ELF-1 (cell line): ENCODE data around the gene TSR3.
A peak's percentile ranks its signal among the peaks of the same experiment; 100 is the strongest.

Source experiments
- DNase-seq: peaks from one replicate; pipeline ENCODE4 v3.0.0-alpha.2; 2016; ENCODE audit warnings: low read depth, low spot score

The TSR3 gene

DNA sequence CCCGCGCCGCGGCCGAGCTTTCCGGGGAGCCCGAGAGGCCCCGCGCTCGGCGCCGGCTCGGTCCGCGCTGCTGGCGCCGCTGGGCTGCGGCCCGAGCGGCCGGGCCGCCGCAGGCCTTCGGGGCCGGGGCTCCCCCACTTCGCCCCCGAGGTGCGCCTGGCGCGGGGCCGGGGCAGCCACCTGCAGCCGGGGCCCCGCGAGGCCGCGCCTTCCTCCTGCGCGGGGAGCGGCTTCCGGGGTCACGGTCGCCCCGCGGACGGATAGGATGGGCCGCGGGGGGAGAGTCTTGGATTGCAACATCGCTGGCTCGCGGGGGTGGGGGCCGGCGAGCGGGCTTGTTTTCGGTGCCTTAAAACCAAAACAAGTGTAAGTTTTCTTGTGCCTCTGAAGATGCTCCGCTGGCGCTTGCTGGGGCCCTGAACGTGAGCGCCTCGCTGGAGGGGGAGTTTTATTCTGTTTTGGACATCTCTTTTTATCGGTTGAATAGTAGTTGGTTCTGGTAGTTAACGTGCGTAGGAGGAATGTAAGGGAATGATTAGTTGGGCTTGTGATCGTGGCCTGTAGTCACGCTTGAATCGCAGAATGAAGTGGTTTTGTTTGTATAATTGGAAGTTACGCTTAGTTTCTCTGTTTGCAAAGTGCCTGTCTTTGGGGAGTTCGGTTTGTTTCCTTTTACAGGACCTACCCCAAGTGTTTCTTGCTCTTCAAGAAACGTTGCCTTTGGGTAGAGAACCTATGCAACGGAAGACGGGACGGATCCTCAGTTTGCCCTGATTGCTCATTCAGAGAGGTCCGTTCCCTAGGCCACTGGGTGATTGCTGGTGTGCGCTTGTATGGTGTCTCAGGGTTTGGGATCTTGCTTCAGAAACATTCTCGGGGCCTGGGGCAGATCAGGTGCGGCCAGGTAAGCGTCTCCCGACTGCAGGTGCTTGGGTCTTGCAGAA, 41.5 kb downstream of the TSR3 start:
- DNase-seq, result no peak

DNA sequence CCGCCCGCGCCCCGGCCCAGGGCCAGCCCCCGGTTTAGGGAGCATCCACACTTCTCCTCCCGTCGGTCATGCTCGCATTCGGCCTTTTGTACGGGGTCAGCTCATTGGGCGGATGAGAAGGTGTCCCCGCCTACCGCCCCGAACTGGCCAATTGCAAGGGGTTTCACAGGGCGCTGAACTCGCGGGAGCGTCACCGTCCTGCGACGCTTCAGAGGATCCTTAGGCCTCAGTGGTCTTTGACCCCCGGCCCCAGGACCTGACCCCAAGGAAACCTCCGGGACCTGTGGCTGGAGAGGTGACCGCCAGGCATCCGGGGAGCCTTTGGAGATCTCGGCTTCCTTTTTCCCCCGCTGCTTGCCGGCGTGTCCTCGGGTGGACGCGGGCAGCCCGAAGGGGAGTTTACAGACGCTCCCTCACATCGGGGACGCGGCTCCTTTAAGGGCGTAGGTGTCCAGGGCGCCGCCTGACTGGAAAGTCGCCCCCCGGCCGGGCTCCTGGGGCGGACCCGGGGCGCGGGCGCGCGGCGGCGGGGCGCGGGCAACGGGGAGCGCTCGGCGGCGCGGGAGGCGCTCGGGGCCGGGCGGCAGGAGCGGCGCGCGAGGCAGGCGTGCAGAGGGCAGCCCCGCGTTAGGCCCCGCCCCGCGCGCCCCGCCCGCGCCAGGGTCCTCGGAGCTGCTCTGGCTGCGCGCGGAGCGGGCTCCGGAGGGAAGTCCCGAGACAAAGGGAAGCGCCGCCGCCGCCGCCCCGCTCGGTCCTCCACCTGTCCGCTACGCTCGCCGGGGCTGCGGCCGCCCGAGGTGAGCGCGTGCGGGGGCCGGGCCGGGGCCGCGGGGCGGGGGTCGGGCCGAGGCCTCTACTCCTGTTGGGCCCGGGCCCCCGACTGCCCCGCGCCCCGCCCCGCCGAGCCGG, 42.4 kb downstream of the TSR3 start, which contains the start of gene UBE2I:
UBE2I (plus strand) TSS at position 660 of the 909 bp plus-strand sequence. CDS start 4,395 bp downstream, outside the sequence.
- DNase-seq, result peak; percentile 99

DNA sequence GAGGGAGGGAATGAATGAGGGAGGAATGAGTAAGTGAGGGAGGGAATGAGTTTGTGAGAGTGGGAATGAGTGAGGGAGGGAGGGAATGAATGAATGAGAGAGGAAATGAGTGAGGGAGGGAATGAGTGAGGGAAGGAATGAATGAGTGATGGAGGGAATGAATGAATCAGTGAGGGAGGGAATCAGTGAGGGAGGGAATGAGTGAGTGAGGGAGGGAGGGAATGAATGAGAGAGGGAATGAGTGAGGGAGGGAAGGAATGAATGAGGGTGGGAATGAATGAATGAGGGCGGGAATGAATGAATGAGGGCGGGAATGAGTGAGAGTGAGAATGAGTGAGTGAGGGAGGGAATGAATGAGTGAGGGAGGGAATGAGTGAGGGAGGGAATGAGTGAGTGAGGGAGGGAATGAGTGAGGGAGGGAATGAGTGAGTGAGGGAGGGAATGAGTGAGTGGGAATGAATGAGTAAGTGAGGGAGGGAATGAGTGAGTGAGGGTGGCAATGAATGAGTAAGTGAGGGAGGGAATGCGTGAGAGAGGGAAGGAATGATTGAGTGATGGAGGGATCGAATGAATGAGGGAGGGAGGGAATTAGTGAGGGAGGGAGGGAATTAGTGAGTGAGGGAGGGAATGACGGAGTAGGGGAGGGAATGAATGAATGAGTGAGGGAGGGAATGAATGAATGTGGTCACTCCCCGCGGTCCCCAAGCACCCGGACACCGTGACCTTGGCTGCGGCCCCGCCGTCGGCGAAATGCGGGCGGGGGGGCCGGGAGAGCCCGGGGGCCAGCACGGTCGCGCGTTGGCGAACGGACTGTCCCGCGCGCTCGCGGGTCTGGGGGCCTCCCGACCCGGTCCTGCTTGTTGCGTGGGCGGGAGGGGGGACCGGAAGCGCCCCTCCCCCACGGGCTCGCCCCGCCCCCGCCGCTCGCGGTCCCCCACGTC, 43.4 kb downstream of the TSR3 start:
- DNase-seq, result peak; percentile 57

DNA sequence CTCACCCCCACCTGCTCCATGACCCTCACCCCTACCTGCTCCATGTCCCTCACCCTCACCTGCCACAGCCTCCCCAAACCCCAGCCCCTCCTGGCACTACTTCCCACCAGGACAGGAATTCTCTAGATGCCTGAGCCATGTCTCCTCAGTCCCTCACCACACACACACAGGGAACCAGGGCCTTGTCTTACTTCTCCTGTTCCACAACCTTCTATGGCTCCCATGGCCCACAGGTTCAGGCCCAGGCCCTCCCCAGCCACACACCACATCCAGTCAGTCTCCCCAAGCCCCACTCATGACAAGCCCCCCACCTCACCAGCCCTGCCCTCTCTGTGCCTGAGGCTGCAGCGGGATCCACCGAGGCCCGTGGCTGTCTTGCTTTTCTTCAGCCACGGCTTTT, 45.3 kb downstream of the TSR3 start:
- DNase-seq, result no peak

DNA sequence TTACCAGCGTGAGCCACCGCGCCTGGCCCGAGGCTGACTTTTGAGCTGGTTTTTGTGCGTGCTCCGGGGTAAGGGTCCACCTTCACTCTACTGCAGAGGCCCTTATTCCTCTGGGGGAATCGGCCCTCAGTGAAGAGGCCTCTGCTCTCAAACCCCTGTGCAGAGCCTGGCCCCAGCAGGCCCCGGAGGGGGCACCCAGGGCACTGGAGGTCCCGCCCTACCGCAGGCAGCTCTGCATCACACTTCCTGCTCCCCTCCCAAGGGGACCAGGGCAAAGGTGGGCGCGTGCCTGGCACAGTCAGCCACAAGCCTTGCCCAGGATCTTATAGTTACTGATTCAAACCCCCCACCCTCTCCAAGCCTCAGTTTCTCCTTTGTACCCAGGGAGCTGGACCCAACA, 45.9 kb downstream of the TSR3 start:
- DNase-seq, result no peak

DNA sequence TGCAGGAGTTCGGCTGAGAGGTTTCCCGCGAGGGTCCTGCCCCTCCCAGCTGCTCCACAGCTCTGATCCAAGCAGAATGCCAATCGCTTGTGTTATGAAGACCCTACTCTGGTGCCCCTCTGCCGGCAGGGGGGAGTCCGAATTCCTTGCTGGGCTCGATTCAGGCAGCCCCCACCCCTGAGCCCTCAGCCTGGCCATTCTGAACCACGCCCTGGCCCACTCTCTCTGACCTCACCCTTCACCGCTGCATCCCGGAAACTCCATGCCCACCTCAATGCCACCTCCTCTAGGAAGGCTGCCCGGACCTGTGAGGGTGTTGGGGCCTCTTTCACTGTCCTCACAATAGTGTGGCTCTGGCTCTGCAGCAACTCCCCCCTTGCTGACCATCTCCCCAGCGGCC, 50.1 kb downstream of the TSR3 start:
- DNase-seq, result no peak

DNA sequence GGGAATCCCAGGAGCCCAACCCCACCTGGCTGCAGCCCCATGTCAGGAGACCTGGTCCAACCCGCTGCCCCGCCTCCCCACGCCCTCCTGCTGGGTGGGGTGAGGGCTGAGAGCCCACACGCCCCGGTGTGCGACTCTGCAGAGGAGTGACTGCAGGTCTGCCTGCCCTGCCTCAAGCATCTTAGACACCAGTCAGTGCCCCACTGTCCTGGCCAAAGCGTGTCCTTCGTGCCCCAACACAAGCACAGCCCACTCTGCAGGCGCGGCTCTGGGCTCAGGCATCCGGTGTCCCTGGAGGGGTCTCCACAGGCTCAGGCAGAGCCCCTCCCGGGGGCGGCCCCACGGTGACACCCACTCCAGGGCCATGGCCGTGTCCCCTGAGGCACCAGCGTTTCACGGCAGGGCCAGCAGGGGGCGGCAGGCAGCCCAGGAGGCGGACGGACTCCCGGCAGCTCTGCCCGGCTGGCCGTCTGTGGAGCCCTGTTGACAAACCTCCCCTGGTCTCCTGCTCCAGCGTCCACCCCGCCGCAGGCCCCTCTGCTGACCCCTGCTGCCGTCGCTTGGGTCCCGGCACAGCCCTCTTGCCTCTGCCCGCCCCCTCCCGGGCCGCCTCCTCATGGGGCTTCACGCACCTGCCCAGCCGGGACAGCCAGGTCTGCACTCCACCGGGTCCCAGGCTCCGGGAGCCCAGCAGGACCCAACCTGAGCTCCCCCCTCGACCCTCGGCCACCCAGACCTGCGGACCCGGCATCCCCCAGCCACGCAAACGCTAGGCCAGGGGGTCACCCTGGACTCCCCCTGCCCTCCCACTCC, 50.8 kb downstream of the TSR3 start:
- DNase-seq, result peak; percentile 84

DNA sequence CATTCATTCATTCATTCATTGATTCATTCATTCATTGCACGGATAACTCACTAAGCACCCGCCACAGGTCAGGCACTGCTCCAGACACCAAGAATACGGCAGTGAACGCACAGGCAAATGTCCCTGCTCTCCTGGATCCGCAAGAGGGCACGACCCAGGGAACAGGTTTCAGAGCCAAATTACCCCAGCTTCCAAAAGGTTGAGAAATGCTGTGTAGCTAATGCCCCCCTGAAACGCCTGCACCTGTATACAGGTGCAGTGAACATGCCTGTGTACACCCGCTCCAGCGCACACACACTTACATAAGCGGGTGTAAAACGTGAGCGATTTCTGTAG, 51.8 kb downstream of the TSR3 start:
- no peak for DNase-seq
